Fibroblast of villous mesenchyme (primary cell): ENCODE results near the gene CNST. TPM values are rescaled to one million over a fixed set of nuclear protein-coding genes. Genes with fewer than 3 reads are reported as not detected.

Experiments used
- DNase-seq: peaks from one replicate; pipeline ENCODE4 v3.0.0-alpha.2; 2010; ENCODE audit warnings: low read depth
- H3K4me3 ChIP-seq: 2 replicates; pipeline ENCODE4 v1.5.1; 2011; ENCODE audit warnings: low read depth, mild to moderate bottlenecking, low read length
- CTCF ChIP-seq: IDR thresholded peaks from 2 replicates; pipeline ENCODE4 v1.5.1; 2012; ENCODE audit warnings: low read depth, mild to moderate bottlenecking, low read length; ENCODE audit not compliant: insufficient read depth
- total RNA-seq: library from RNA; depleted of rRNA; stranded (reverse); fragments of >200 nt; gene quantifications from 2 replicates; pipeline ENCODE4 v1.2.3, GENCODE V29; 2012

Gene CNST
- total RNA-seq, 1 donor, result 44.0 TPM

- TF ChIP-seq CTCF, result no peak
- DNase-seq, result no peak
- H3K4me3 ChIP-seq, result no peak overlapping the region
These were observed 10.9 kb downstream of the CNST start for GRCh38 chr1:246577082-246577719.

- H3K4me3 ChIP-seq, result no peak overlapping the region
- peak; percentile 59 for DNase-seq
- no peak for TF ChIP-seq CTCF
These were observed 11.5 kb downstream of the CNST start for GRCh38 chr1:246577720-246578106.

- H3K4me3 ChIP-seq, result no peak overlapping the region
- peak; percentile 88 for DNase-seq
- no peak for TF ChIP-seq CTCF
These were observed 13.6 kb downstream of the CNST start for GRCh38 chr1:246579818-246580217.

- DNase-seq, result no peak
- no peak for TF ChIP-seq CTCF
- no peak overlapping the region for H3K4me3 ChIP-seq
These were observed 14.5 kb downstream of the CNST start for GRCh38 chr1:246580497-246581370.

GRCh38 chr1:246582301-246583055 is 16.2 kb downstream of the CNST start:
- TF ChIP-seq CTCF, result no peak
- no peak overlapping the region for H3K4me3 ChIP-seq
- no peak for DNase-seq

GRCh38 chr1:246583056-246583440 is 16.8 kb downstream of the CNST start:
- DNase-seq, result peak; percentile 38
- H3K4me3 ChIP-seq, result no peak overlapping the region
- no peak for TF ChIP-seq CTCF
